ENCODE measurements around the gene MIPEP. TPM values are rescaled to one million over a fixed set of nuclear protein-coding genes. Genes with fewer than 3 reads are reported as not detected.

MIPEP gene
- total RNA-seq, 2 experiments from 2014 or later: 17.2 to 18.5 TPM

DNA sequence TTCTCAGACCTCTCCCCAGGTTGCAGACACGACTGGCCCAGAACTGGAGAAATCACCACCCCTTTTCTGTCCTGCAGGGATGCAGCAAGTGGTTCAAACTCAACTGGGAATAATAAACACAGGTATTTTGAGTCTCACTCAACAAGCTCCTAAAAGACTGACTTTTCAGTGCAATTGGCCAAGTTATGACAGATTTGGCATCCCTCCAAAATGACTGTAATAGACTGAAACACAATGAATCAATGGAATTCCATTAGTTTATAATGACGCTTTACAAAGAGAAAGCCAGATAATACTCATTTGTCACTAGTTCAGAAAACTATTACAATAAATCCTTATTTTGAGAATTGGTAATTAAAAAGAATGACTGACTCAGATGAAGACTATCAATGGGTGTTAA lies 38.1 kb downstream of the MIPEP start:
- H3K36me3 Mint-ChIP-seq (ENCODE audit: low read depth): peaks cover 9% of the 10 kb centered on the region
- no peaks in the 10 kb centered on the region for H3K9me3 Mint-ChIP-seq
- no peak overlapping the region for H3K4me3 Mint-ChIP-seq
- no peaks in the 10 kb centered on the region for H3K27me3 Mint-ChIP-seq
- DNase-seq: no peak
- no peak overlapping the region for H3K27ac Mint-ChIP-seq
- TF ChIP-seq, protein P1, sequence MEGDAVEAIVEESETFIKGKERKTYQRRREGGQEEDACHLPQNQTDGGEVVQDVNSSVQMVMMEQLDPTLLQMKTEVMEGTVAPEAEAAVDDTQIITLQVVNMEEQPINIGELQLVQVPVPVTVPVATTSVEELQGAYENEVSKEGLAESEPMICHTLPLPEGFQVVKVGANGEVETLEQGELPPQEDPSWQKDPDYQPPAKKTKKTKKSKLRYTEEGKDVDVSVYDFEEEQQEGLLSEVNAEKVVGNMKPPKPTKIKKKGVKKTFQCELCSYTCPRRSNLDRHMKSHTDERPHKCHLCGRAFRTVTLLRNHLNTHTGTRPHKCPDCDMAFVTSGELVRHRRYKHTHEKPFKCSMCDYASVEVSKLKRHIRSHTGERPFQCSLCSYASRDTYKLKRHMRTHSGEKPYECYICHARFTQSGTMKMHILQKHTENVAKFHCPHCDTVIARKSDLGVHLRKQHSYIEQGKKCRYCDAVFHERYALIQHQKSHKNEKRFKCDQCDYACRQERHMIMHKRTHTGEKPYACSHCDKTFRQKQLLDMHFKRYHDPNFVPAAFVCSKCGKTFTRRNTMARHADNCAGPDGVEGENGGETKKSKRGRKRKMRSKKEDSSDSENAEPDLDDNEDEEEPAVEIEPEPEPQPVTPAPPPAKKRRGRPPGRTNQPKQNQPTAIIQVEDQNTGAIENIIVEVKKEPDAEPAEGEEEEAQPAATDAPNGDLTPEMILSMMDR (IDR thresholded peaks at IDR 0.05): no peak
- ATAC-seq: no peak
- ChIA-PET POLR2A (no interaction called here), CTCF (no interaction called here)
- peaks cover 6% of the 10 kb centered on the region for H3K4me1 Mint-ChIP-seq (ENCODE audit: low read depth)
- intact Hi-C loops (cut with micrococcal nuclease): no loop called here

DNA sequence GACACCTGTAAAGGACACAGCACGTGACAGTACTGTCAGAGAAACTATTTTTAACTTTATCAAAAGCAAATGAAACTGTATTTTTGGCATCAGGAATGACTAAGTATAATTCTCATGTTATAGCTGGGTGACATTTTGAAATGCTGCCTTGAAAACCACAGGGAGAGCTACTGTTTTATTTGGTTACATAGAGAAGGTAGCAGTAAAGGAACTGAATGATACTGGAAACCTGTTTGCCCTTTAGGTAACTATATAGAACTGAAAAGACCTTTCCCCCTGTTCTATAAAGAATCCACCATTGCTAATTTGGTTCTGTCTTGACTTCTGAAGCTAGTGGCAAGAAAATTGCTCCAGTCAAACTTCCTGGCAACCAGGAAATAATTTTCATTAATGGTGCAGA lies 39.1 kb downstream of the MIPEP start:
- ChIA-PET POLR2A (no interaction called here), CTCF (interaction anchor here (1.0 kb wide), 1 partner anchor 383 kb away, joined by 3 read pairs; no protein-coding TSS in a partner anchor)
- H3K27ac Mint-ChIP-seq: no peak overlapping the region
- DNase-seq (no peak), ATAC-seq (no peak)
- no peaks in the 10 kb centered on the region for H3K27me3 Mint-ChIP-seq
- H3K9me3 Mint-ChIP-seq: no peaks in the 10 kb centered on the region
- H3K4me1 Mint-ChIP-seq (ENCODE audit: low read depth): peaks cover 4% of the 10 kb centered on the region
- intact Hi-C loops (cut with micrococcal nuclease): no loop called here
- H3K36me3 Mint-ChIP-seq (ENCODE audit: low read depth): peaks cover 9% of the 10 kb centered on the region
- TF ChIP-seq, protein P1 (IDR thresholded peaks at IDR 0.05): no peak
- no peak overlapping the region for H3K4me3 Mint-ChIP-seq

DNA sequence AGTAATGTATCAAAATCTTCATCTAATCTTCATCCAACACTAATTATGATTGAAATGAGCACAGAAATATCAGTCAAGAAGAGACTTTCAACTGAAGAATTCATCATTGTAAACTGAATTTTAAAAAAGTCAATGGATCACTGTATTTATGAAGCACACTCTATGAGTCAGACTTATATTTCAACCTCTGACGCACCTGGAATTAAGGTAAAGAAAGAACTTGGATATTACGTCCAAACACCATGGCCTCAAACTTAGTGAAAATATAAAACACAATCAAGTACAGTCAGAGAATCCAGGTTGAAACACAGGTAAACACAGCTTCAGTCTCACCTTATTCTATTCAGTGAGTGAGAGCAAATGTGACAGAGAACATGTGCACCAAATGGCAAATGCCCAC lies 39.5 kb downstream of the MIPEP start:
- Mint-ChIP-seq H3K4me1 (ENCODE audit: low read depth) (peaks cover 4% of the 10 kb centered on the region), H3K9me3 (no peaks in the 10 kb centered on the region), H3K27me3 (no peaks in the 10 kb centered on the region), H3K36me3 (ENCODE audit: low read depth) (peaks cover 9% of the 10 kb centered on the region), H3K4me3 (no peak overlapping the region), H3K27ac (no peak overlapping the region)
- DNase-seq (no peak), ATAC-seq (no peak)
- TF ChIP-seq, protein P1 (IDR thresholded peaks at IDR 0.05): no peak
- POLR2A ChIA-PET: no interaction called here
- intact Hi-C loops (cut with micrococcal nuclease): no loop called here
- CTCF ChIA-PET: no interaction called here

DNA sequence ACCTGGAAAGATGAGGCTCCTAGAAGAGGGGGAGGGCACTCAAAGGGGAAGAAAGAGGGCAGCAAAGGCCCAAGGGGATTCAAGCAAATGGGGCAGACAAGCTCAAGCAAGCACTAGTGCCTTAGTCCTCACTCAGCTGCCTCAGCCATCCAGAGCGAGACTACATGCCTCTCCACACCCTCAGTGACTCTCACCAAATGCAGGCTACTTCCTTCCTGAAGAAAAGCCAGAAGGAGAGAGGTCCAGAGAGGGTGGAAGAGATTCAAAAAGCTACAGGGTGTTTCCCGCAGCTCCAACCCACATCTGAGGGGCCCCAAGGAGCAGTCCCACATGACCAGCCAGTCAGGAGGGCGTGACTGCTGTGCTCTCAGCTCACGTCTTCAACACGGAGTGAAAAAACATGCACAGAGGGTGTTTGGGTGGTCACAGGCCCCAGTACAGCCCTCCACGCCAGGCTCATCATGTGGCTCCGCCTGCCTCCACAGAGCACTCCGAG lies 40.5 kb downstream of the MIPEP start:
- ChIA-PET POLR2A (no interaction called here), CTCF (interaction anchor here (1.4 kb wide), 1 partner anchor 27 kb away, joined by 3 read pairs; no protein-coding TSS in a partner anchor)
- peaks cover 7% of the 10 kb centered on the region for H3K36me3 Mint-ChIP-seq (ENCODE audit: low read depth)
- no peaks in the 10 kb centered on the region for H3K27me3 Mint-ChIP-seq
- peaks cover 9% of the 10 kb centered on the region for H3K4me1 Mint-ChIP-seq (ENCODE audit: low read depth)
- ATAC-seq (no peak), DNase-seq (no peak)
- no peak overlapping the region for H3K4me3 Mint-ChIP-seq
- no peaks in the 10 kb centered on the region for H3K9me3 Mint-ChIP-seq
- H3K27ac Mint-ChIP-seq: no peak overlapping the region
- TF ChIP-seq, protein P1 (IDR thresholded peaks at IDR 0.05): no peak
- intact Hi-C loops (cut with micrococcal nuclease): no loop called here

DNA sequence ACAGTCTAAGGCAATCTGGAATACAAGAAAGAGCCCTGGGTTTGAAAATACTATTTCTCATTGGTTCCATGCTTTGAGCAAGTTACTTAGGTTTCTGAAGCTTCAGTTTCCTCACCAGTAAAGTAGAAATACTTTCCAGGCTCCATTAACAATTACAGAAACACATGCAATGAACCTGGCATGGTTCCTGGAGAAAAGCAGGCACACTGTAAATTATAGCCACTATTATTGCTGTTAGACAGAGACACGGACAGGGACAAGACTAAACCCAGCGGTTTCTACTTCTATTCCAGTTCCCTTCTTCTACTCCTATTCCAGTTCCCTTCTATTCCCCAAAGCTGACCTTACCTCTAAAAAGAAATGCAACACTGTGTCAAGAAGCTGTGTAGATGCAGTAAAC lies 41.2 kb downstream of the MIPEP start:
- Mint-ChIP-seq H3K36me3 (ENCODE audit: low read depth) (peaks cover 6% of the 10 kb centered on the region), H3K9me3 (no peaks in the 10 kb centered on the region), H3K27ac (no peak overlapping the region), H3K4me3 (no peak overlapping the region), H3K27me3 (no peaks in the 10 kb centered on the region), H3K4me1 (ENCODE audit: low read depth) (peaks cover 12% of the 10 kb centered on the region)
- POLR2A ChIA-PET: no interaction called here
- ATAC-seq (no peak), DNase-seq (no peak)
- CTCF ChIA-PET: interaction anchor here (1.4 kb wide), 1 partner anchor 27 kb away, joined by 3 read pairs; no protein-coding TSS in a partner anchor
- intact Hi-C loops (cut with micrococcal nuclease): no loop called here
- TF ChIP-seq, protein P1 (IDR thresholded peaks at IDR 0.05): no peak
